ENCODE measurements around the gene PDE6B.

PDE6B gene

GRCh38 chr4:661231-661630, 35.9 kb downstream of the PDE6B start:
- ChIA-PET POLR2A (ENCODE audit: low non-redundant PET) (no interaction called here), CTCF (no interaction called here)
- no peak overlapping the region for H3K27ac ChIP-seq
- TF ChIP-seq CTCF (conservative IDR thresholded peaks at IDR 0.05; ENCODE audit: low read depth) = no peak
- no peak for DNase-seq (ENCODE audit: low spot score)

GRCh38 chr4:661881-662761, 36.7 kb downstream of the PDE6B start:
- POLR2A ChIA-PET (ENCODE audit: low non-redundant PET) = no interaction called here
- TF ChIP-seq CTCF (conservative IDR thresholded peaks at IDR 0.05; ENCODE audit: low read depth) = no peak
- H3K27ac ChIP-seq = no peak overlapping the region
- DNase-seq (ENCODE audit: low spot score) = no peak
- CTCF ChIA-PET = interaction anchor here (0.7 kb wide), 1 partner anchor 10 kb away, joined by 3 read pairs; no protein-coding TSS in a partner anchor

GRCh38 chr4:663046-663437, 37.7 kb downstream of the PDE6B start:
- POLR2A ChIA-PET (ENCODE audit: low non-redundant PET) = no interaction called here
- TF ChIP-seq CTCF (conservative IDR thresholded peaks at IDR 0.05; ENCODE audit: low read depth) = no peak
- DNase-seq (ENCODE audit: low spot score) = no peak
- CTCF ChIA-PET = no interaction called here
- H3K27ac ChIP-seq = no peak overlapping the region

- POLR2A ChIA-PET (ENCODE audit: low non-redundant PET) = no interaction called here
- DNase-seq (ENCODE audit: low spot score) = no peak
- CTCF ChIA-PET = no interaction called here
- TF ChIP-seq CTCF (conservative IDR thresholded peaks at IDR 0.05; ENCODE audit: low read depth) = no peak
- H3K27ac ChIP-seq = no peak overlapping the region
Measured at GRCh38 chr4:663438-664428, 38.4 kb downstream of the PDE6B start.

GRCh38 chr4:664713-665231, 39.4 kb downstream of the PDE6B start:
- POLR2A ChIA-PET (ENCODE audit: low non-redundant PET) = no interaction called here

More at GRCh38 chr4:664713-665231, 39.4 kb downstream of the PDE6B start:
- TF ChIP-seq CTCF (conservative IDR thresholded peaks at IDR 0.05; ENCODE audit: low read depth) = no peak
- no peak overlapping the region for H3K27ac ChIP-seq
- DNase-seq (ENCODE audit: low spot score) = no peak
- CTCF ChIA-PET = no interaction called here
